B cell (primary cell): ENCODE data around the gene IDH3A. TPM values are rescaled to one million over a fixed set of nuclear protein-coding genes. Genes with fewer than 3 reads are reported as not detected.

ENCODE experiments used
- ATAC-seq: fragments of 200-7000 bp; cut with Tn5 transposase; one replicate; pipeline ENCODE4 v1.10.0; 2021; ENCODE audit warnings: low read depth, mild to moderate bottlenecking, moderate number of reproducible peaks, moderate library complexity
- CTCF ChIA-PET: fragments of 350-600 bp; sonication (Branson Sonifier 250); formaldehyde crosslinking; loops from one replicate; lab custom pipeline; 2021; ENCODE audit warnings: antibody characterized with exemption, inconsistent platforms; lab: Charles Lee
- POLR2A ChIA-PET: fragments of 350-600 bp; sonication (Branson Sonifier 250); formaldehyde crosslinking; loops from one replicate; lab custom pipeline; 2021; ENCODE audit warnings: antibody characterized with exemption; lab: Charles Lee
- DNase-seq: peaks from one replicate; pipeline ENCODE4 v3.0.0; 2013
- H2AFZ ChIP-seq: 2 replicates; pipeline ENCODE4 v1.6.1; 2012; ENCODE audit warnings: mild to moderate bottlenecking, low read depth, low read length; ENCODE audit not compliant: insufficient read depth, poor library complexity, severe bottlenecking
- H3K27ac ChIP-seq, 2 donors: 1 replicate in 1 of 2; 2 replicates in 1 of 2; pipeline ENCODE4 v1.5.1; 2012 to 2013; ENCODE audit warnings: low read length in 2 of 2, mild to moderate bottlenecking in 2 of 2, moderate library complexity in 1 of 2
- H3K27me3 ChIP-seq, 4 experiments: fragments of 200-600 bp in 1 of 4; sonication (generic) in 1 of 4; replicated peaks in 1 of 4; 1 replicate in 2 of 4; 2 replicates in 2 of 4; pipeline versions ENCODE4 v1.6.1 to v1.7.0; 2013 to 2016; ENCODE audit warnings: low read length in 3 of 4, mild to moderate bottlenecking in 2 of 4, mixed read lengths in 1 of 4, moderate library complexity in 1 of 4; ENCODE audit not compliant: insufficient read depth in 4 of 4, control insufficient read depth in 3 of 4; ENCODE audit errors: control extremely low read depth in 1 of 4
- H3K36me3 ChIP-seq, 2 experiments: replicated peaks in 1 of 2; 1 replicate in 1 of 2; 2 replicates in 1 of 2; pipeline versions ENCODE4 v1.6.1 to v1.7.1; 2013; ENCODE audit warnings: low read length in 1 of 2; ENCODE audit not compliant: insufficient read depth in 2 of 2, control insufficient read depth in 1 of 2; ENCODE audit errors: control extremely low read depth in 1 of 2, extremely low read depth in 1 of 2
- H3K4me1 ChIP-seq, 2 donors: fragments of 200-600 bp in 1 of 2; sonication (generic) in 1 of 2; 1 replicate in 1 of 2; 2 replicates in 1 of 2; pipeline versions ENCODE4 v1.5.1 to v1.6.1; 2013 to 2017; ENCODE audit warnings: low read length in 2 of 2; ENCODE audit not compliant: control insufficient read depth in 2 of 2, insufficient read depth in 2 of 2
- H3K4me2 ChIP-seq: replicated peaks from 2 replicates; pipeline ENCODE3; 2012; ENCODE audit warnings: mild to moderate bottlenecking, low read depth, low read length; ENCODE audit not compliant: poor library complexity, severe bottlenecking
- H3K4me3 ChIP-seq, 5 experiments: fragments of 200-600 bp in 1 of 5; sonication (generic) in 1 of 5; 1 replicate in 3 of 5; 2 replicates in 2 of 5; pipeline versions ENCODE4 v1.5.1 to v1.7.0; 2011 to 2016; ENCODE audit warnings: low read length in 4 of 5, mild to moderate bottlenecking in 4 of 5, low read depth in 2 of 5, control low read depth in 1 of 5, moderate library complexity in 1 of 5; ENCODE audit not compliant: insufficient read depth in 1 of 5; ENCODE audit errors: control extremely low read depth in 1 of 5, extremely low read depth in 1 of 5
- H3K79me2 ChIP-seq: fragments of 200-600 bp; sonication (generic); one replicate; pipeline ENCODE4 v1.6.0; 2016; ENCODE audit warnings: low read length; ENCODE audit not compliant: control insufficient read depth, insufficient read depth
- H3K9ac ChIP-seq: fragments of 200-600 bp; sonication (generic); 2 replicates; pipeline ENCODE4 v1.6.1; 2017; ENCODE audit warnings: mild to moderate bottlenecking, low read length, moderate library complexity
- H3K9me3 ChIP-seq, 3 donors: one replicate each; pipeline versions ENCODE4 v1.6.1 to v1.7.1; 2013; ENCODE audit warnings: low read length in 2 of 3; ENCODE audit not compliant: control insufficient read depth in 2 of 3, insufficient read depth in 1 of 3; ENCODE audit errors: control extremely low read depth in 1 of 3
- H4K20me1 ChIP-seq: 2 replicates; pipeline ENCODE4 v1.6.0; 2012; ENCODE audit warnings: mild to moderate bottlenecking, low read length; ENCODE audit not compliant: insufficient read depth, control insufficient read depth, poor library complexity, severe bottlenecking
- H3K27ac Mint-ChIP-seq: one replicate; pipeline ENCODE4 v1.8.0; 2021; ENCODE audit warnings: mixed read lengths
- H3K27me3 Mint-ChIP-seq: one replicate; pipeline ENCODE4 v1.8.0; 2021; ENCODE audit warnings: mixed read lengths
- H3K4me1 Mint-ChIP-seq: one replicate; pipeline ENCODE4 v1.8.0; 2021; ENCODE audit warnings: mixed read lengths
- H3K4me3 Mint-ChIP-seq: one replicate; pipeline ENCODE4 v1.8.0; 2021; ENCODE audit warnings: mixed read lengths
- H3K9me3 Mint-ChIP-seq: one replicate; pipeline ENCODE4 v1.8.0; 2022; ENCODE audit warnings: mixed read lengths; ENCODE audit not compliant: insufficient read depth
- EZH2 ChIP-seq: IDR thresholded peaks from 2 replicates; pipeline ENCODE4 v1.6.1; 2012; ENCODE audit warnings: borderline replicate concordance, low read depth, mild to moderate bottlenecking, moderate library complexity, low read length; ENCODE audit not compliant: insufficient read depth, poor library complexity, severe bottlenecking
- WGBS: methylation state at CpG from one replicate; pipeline ENCODE4 v1.1.5; 2013; ENCODE audit warnings: missing lambda C conversion rate; ENCODE audit not compliant: insufficient coverage; 5-methylcytosine and 5-hydroxymethylcytosine counted together
- intact Hi-C: fragments of 100-400 bp; cut with micrococcal nuclease; formaldehyde crosslinking; loops from one replicate; pipeline ENCODE4 v1.10.0; 2022
- polyA plus RNA-seq: library from polyadenylated mRNA; depleted of rRNA; stranded (reverse); fragments of >200 nt; gene quantifications from 2 replicates; pipeline ENCODE4 v1.2.3, GENCODE V29; 2012
- total RNA-seq, 2 donors: library from RNA; stranded (reverse); fragments of 120-200 nt in 1 of 2; gene quantifications; 1 replicate in 1 of 2; 2 replicates in 1 of 2; pipeline versions ENCODE4 v1.2.3 to v1.2.4, GENCODE V29; 2013 to 2022
- TF ChIP-seq, protein P1 (sequence below): fragments of 200-600 bp; IDR thresholded peaks from one replicate; pipeline ENCODE4 v1.8.0; 2022; ENCODE audit warnings: antibody characterized with exemption, mild to moderate bottlenecking

IDH3A gene
- total and polyA plus RNA-seq, 2 donors (not counting 1 experiment from before 2014, with no cell fraction given) = 39.7 to 71.7 TPM

DNA sequence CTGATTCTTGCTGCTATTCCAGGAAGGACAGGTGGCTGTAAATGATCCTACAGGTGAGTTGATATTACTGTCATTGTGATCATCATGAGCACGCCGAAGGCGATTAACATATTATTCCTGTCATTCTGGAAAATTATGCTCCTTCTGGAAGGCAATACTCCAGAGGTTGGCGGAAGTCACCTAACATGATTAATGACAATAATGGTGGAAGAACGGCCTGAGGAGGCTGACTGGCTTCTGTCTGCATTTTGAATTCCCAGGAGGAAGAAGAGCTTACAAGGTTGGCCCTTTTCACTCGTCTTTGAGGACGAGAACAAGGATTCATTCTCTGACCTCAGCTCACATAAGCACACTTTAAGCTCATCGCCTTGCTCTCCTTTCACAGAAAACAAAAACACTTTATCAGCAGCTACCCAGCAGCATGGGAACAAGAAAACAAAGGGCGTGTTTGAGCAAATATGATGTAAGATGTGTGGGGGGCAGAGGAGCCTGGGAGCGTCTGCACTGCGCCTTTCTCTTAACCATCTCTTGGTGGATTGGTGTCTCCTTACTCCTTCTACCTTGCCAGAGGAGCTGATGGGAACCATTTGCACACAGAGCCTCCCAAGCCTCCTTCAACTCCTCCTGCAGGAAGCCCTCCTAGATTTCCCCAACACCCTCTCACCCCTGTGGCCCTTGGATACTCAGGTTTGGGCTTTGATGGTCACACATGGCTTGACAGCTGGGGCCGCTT lies 62.2 kb downstream of the IDH3A start:
- H4K20me1 ChIP-seq = no peaks in the 10 kb centered on the region
- ChIA-PET POLR2A (no interaction called here), CTCF (interaction anchor here (0.6 to 1.8 kb wide), 5 partner anchors 16 to 725 kb away, joined by 3 to 10 read pairs (median 3); no protein-coding TSS in a partner anchor)
- ATAC-seq (no peak), DNase-seq (no peak)
- TF ChIP-seq, protein P1, sequence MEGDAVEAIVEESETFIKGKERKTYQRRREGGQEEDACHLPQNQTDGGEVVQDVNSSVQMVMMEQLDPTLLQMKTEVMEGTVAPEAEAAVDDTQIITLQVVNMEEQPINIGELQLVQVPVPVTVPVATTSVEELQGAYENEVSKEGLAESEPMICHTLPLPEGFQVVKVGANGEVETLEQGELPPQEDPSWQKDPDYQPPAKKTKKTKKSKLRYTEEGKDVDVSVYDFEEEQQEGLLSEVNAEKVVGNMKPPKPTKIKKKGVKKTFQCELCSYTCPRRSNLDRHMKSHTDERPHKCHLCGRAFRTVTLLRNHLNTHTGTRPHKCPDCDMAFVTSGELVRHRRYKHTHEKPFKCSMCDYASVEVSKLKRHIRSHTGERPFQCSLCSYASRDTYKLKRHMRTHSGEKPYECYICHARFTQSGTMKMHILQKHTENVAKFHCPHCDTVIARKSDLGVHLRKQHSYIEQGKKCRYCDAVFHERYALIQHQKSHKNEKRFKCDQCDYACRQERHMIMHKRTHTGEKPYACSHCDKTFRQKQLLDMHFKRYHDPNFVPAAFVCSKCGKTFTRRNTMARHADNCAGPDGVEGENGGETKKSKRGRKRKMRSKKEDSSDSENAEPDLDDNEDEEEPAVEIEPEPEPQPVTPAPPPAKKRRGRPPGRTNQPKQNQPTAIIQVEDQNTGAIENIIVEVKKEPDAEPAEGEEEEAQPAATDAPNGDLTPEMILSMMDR = no peak
- no peak for TF ChIP-seq EZH2
- H3K4me1 ChIP-seq = no peaks in the 10 kb centered on the region
- H3K9me3 Mint-ChIP-seq = no peaks in the 10 kb centered on the region
- H3K27ac ChIP-seq = no peak overlapping the region
- no peaks in the 10 kb centered on the region for H3K79me2 ChIP-seq
- H3K27ac Mint-ChIP-seq = no peak overlapping the region
- peaks cover 0 to 14% (median 0%) of the 10 kb centered on the region in 4 experiments for H3K27me3 ChIP-seq
- no peak overlapping the region for H3K9ac ChIP-seq
- 97% methylated on average over 9 of the region's 12 CpGs for WGBS
- intact Hi-C loops = no loop called here
- no peaks in the 10 kb centered on the region for H3K4me1 Mint-ChIP-seq
- peaks cover 24% of the 10 kb centered on the region for H3K27me3 Mint-ChIP-seq
- H3K4me3 Mint-ChIP-seq = no peak overlapping the region
- no peaks in the 10 kb centered on the region for H3K36me3 ChIP-seq
- H3K4me2 ChIP-seq = no peak overlapping the region
- H3K9me3 ChIP-seq = no peaks in the 10 kb centered on the region
- no peak overlapping the region for H2AFZ ChIP-seq
- H3K4me3 ChIP-seq = no peak overlapping the region

DNA sequence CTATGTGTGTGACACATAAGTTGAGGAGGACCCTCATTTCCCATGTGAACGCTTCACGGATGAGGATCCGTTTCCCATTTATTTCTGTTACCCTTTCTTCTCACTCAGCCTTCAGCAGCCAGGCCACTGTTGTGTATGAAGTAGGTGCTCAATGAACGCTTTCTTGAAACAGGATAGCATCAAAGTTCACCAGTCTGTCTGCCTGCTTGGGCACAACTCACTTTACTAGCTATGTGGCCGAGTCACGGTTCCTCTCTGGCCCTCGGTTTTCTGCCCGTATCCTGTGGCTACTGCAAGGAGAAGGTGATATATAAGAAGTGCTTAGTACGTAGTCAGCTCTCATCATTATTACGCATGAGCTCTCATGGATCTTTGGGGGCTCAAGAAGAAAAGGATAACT lies 62.8 kb downstream of the IDH3A start:
- ATAC-seq (no peak), DNase-seq (no peak)
- H2AFZ ChIP-seq = no peak overlapping the region
- H3K27ac ChIP-seq = no peak overlapping the region
- CTCF ChIA-PET = interaction anchor here (0.6 to 1.8 kb wide), 4 partner anchors 17 to 724 kb away, joined by 3 to 10 read pairs (median 4); no protein-coding TSS in a partner anchor
- no peak overlapping the region for H3K27ac Mint-ChIP-seq
- 100% methylated on average over 2 of the region's 10 CpGs for WGBS
- H4K20me1 ChIP-seq = no peaks in the 10 kb centered on the region
- no peak overlapping the region for H3K9ac ChIP-seq
- H3K36me3 ChIP-seq = no peaks in the 10 kb centered on the region
- H3K4me2 ChIP-seq = no peak overlapping the region
- no peaks in the 10 kb centered on the region for H3K9me3 ChIP-seq
- H3K4me1 ChIP-seq = no peaks in the 10 kb centered on the region
- POLR2A ChIA-PET = no interaction called here
- peaks cover 24% of the 10 kb centered on the region for H3K27me3 Mint-ChIP-seq
- peaks cover 0 to 14% (median 0%) of the 10 kb centered on the region in 4 experiments for H3K27me3 ChIP-seq
- H3K4me3 ChIP-seq = no peak overlapping the region
- TF ChIP-seq, protein P1 = no peak
- no peak for TF ChIP-seq EZH2
- no peaks in the 10 kb centered on the region for H3K4me1 Mint-ChIP-seq
- intact Hi-C loops = no loop called here
- no peaks in the 10 kb centered on the region for H3K9me3 Mint-ChIP-seq
- no peak overlapping the region for H3K4me3 Mint-ChIP-seq
- no peaks in the 10 kb centered on the region for H3K79me2 ChIP-seq
